ENCODE data around the gene ARHGEF40. TPM values are rescaled to one million over a fixed set of nuclear protein-coding genes. Genes with fewer than 3 reads are reported as not detected.
A peak's percentile ranks its signal among the peaks of the same experiment; 100 is the strongest.

ARHGEF40 gene
- total RNA-seq, 2 donors from 2014 or later: 14.3 to 16.0 TPM

- H3K4me3 ChIP-seq: peak overlapping the region; percentile 64 to 83
- peak; percentile 61 to 78 for TF ChIP-seq CTCF (IDR thresholded peaks at IDR 0.05)
- H3K9me3 ChIP-seq: no peaks in the 10 kb centered on the region
- peak overlapping the region; percentile 88 to 90 for H3K27ac ChIP-seq
- H3K27me3 ChIP-seq: no peaks in the 10 kb centered on the region
- peaks cover 0 to 41% of the 10 kb centered on the region in 2 donors for H3K4me1 ChIP-seq
- no peaks in the 10 kb centered on the region for H3K36me3 ChIP-seq
- DNase-seq (ENCODE audit: low spot score): peak; percentile 77
These were observed 1.4 kb upstream of the ARHGEF40 start for GRCh38 chr14:21068521-21069387.

- Histone ChIP-seq H3K4me3 (peak overlapping the region; percentile 64 to 83), H3K36me3 (no peaks in the 10 kb centered on the region), H3K27ac (peak overlapping the region; percentile 88 to 90), H3K27me3 (no peaks in the 10 kb centered on the region), H3K4me1 (peaks cover 0 to 41% of the 10 kb centered on the region in 2 donors), H3K9me3 (no peaks in the 10 kb centered on the region)
- no peak for DNase-seq (ENCODE audit: low spot score)
- no peak for TF ChIP-seq CTCF (IDR thresholded peaks at IDR 0.05)
These were observed 569 bp upstream of the ARHGEF40 start for GRCh38 chr14:21069388-21070082.

- H3K27ac ChIP-seq: peak overlapping the region; percentile 88 to 90
- no peaks in the 10 kb centered on the region for H3K9me3 ChIP-seq
- peaks cover 0 to 41% of the 10 kb centered on the region in 2 donors for H3K4me1 ChIP-seq
- DNase-seq (ENCODE audit: low spot score): no peak
- peaks cover 4% of the 10 kb centered on the region for H3K36me3 ChIP-seq
- no peaks in the 10 kb centered on the region for H3K27me3 ChIP-seq
- no peak for TF ChIP-seq CTCF (IDR thresholded peaks at IDR 0.05)
- H3K4me3 ChIP-seq: peak overlapping the region; percentile 64 to 83
These were observed 613 bp downstream of the ARHGEF40 start for GRCh38 chr14:21070610-21071224.

- Histone ChIP-seq H3K4me3 (peak overlapping the region; percentile 64 to 83), H3K9me3 (no peaks in the 10 kb centered on the region), H3K4me1 (peaks cover 0 to 41% of the 10 kb centered on the region in 2 donors), H3K27me3 (no peaks in the 10 kb centered on the region), H3K27ac (peak overlapping the region; percentile 88 to 90), H3K36me3 (peaks cover 11% of the 10 kb centered on the region)
- no peak for TF ChIP-seq CTCF (IDR thresholded peaks at IDR 0.05)
- peak; percentile 89 for DNase-seq (ENCODE audit: low spot score)
These were observed 1.3 kb downstream of the ARHGEF40 start for GRCh38 chr14:21071225-21072030.

- Histone ChIP-seq H3K27me3 (no peaks in the 10 kb centered on the region), H3K4me3 (peak overlapping the region; percentile 64 to 83), H3K4me1 (peaks cover 0 to 41% of the 10 kb centered on the region in 2 donors), H3K9me3 (no peaks in the 10 kb centered on the region), H3K27ac (peak overlapping the region; percentile 88 to 90), H3K36me3 (peaks cover 17% of the 10 kb centered on the region)
- DNase-seq (ENCODE audit: low spot score): peak; percentile 78
- no peak for TF ChIP-seq CTCF (IDR thresholded peaks at IDR 0.05)
These were observed 1.9 kb downstream of the ARHGEF40 start for GRCh38 chr14:21072031-21072473.
